ENCODE data around the gene ZNF280A.

- TF ChIP-seq HNRNPUL1 (IDR thresholded peaks at IDR 0.05; ENCODE audit: low read length): no peak
- no peak for TF ChIP-seq MAZ (CRISPR knock-in tag; conservative IDR thresholded peaks at IDR 0.05 in 1 of 2, IDR thresholded peaks at IDR 0.05 in 1 of 2)
- no peak for TF ChIP-seq THRAP3 (IDR thresholded peaks at IDR 0.05; ENCODE audit: borderline replicate concordance)
- TF ChIP-seq, protein P1, sequence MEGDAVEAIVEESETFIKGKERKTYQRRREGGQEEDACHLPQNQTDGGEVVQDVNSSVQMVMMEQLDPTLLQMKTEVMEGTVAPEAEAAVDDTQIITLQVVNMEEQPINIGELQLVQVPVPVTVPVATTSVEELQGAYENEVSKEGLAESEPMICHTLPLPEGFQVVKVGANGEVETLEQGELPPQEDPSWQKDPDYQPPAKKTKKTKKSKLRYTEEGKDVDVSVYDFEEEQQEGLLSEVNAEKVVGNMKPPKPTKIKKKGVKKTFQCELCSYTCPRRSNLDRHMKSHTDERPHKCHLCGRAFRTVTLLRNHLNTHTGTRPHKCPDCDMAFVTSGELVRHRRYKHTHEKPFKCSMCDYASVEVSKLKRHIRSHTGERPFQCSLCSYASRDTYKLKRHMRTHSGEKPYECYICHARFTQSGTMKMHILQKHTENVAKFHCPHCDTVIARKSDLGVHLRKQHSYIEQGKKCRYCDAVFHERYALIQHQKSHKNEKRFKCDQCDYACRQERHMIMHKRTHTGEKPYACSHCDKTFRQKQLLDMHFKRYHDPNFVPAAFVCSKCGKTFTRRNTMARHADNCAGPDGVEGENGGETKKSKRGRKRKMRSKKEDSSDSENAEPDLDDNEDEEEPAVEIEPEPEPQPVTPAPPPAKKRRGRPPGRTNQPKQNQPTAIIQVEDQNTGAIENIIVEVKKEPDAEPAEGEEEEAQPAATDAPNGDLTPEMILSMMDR (IDR thresholded peaks at IDR 0.05 in 2 of 3, conservative IDR thresholded peaks at IDR 0.05 in 1 of 3; ENCODE audit: insufficient read depth in 2 of 3, low read depth in 1 of 3, low read length in 3 of 3): no peak
- TF ChIP-seq TEAD4 (IDR thresholded peaks at IDR 0.05; ENCODE audit: low read length): no peak
- TF ChIP-seq TEAD4 (CRISPR knock-in tag; IDR thresholded peaks at IDR 0.05; ENCODE audit: borderline replicate concordance): no peak
- TF ChIP-seq TCF7 (IDR thresholded peaks at IDR 0.05; ENCODE audit: borderline replicate concordance): no peak
Observed at GRCh38 chr22:22520667-22521602, 865 bp upstream of the ZNF280A start.

Measured in K562 (cell line).